Muscle layer of duodenum (tissue), 2 donors: ENCODE data around the gene CACNA1I.

ENCODE experiments used
- H3K27ac ChIP-seq: one replicate; pipeline ENCODE4 v1.7.0; 2013; ENCODE audit warnings: mild to moderate bottlenecking, low read length
- H3K27me3 ChIP-seq: one replicate; pipeline ENCODE4 v1.7.0; 2013; ENCODE audit warnings: low read depth, mild to moderate bottlenecking, control low read depth, low read length
- H3K36me3 ChIP-seq, 2 donors: one replicate each; pipeline ENCODE4 v1.7.0; 2013; ENCODE audit warnings: low read length in 2 of 2, control low read depth in 1 of 2, mild to moderate bottlenecking in 1 of 2; ENCODE audit not compliant: insufficient read depth in 2 of 2, control insufficient read depth in 1 of 2
- H3K4me1 ChIP-seq, 2 donors: one replicate each; pipeline ENCODE4 v1.7.0; 2013; ENCODE audit warnings: low read length in 2 of 2, mild to moderate bottlenecking in 2 of 2, control low read depth in 1 of 2, moderate library complexity in 1 of 2; ENCODE audit not compliant: insufficient read depth in 2 of 2, control insufficient read depth in 1 of 2
- H3K4me3 ChIP-seq, 2 donors: one replicate each; pipeline ENCODE4 v1.7.0; 2013; ENCODE audit warnings: low read length in 2 of 2, low read depth in 1 of 2, mild to moderate bottlenecking in 1 of 2
- H3K9me3 ChIP-seq, 2 donors: one replicate each; pipeline ENCODE4 v1.7.0; 2013; ENCODE audit warnings: low read length in 2 of 2, control low read depth in 1 of 2, mild to moderate bottlenecking in 1 of 2; ENCODE audit not compliant: control insufficient read depth in 1 of 2
- donor health status: healthy.

CACNA1I gene

GRCh38 chr22:39528681-39529486 is 41.7 kb upstream of the CACNA1I start:
- Histone ChIP-seq H3K4me3 (peak overlapping the region; percentile 37 to 40), H3K27me3 (no peaks in the 10 kb centered on the region), H3K9me3 (no peaks in the 10 kb centered on the region), H3K36me3 (peaks cover 14 to 19% of the 10 kb centered on the region in 2 donors), H3K27ac (peak overlapping the region; percentile 31), H3K4me1 (peaks cover 17 to 72% of the 10 kb centered on the region in 2 donors)

GRCh38 chr22:39529487-39529851 is 41.1 kb upstream of the CACNA1I start:
- Histone ChIP-seq H3K4me3 (peak overlapping the region; percentile 7 to 40), H3K36me3 (peaks cover 10 to 13% of the 10 kb centered on the region in 2 donors), H3K27ac (peak overlapping the region; percentile 31), H3K4me1 (peaks cover 17 to 69% of the 10 kb centered on the region in 2 donors), H3K9me3 (no peaks in the 10 kb centered on the region), H3K27me3 (no peaks in the 10 kb centered on the region)

GRCh38 chr22:39530116-39530515 is 40.4 kb upstream of the CACNA1I start:
- H3K36me3 ChIP-seq = peaks cover 8 to 9% of the 10 kb centered on the region in 2 donors
- peaks cover 17 to 69% of the 10 kb centered on the region in 2 donors for H3K4me1 ChIP-seq
- H3K4me3 ChIP-seq = no peak overlapping the region
- H3K27me3 ChIP-seq = no peaks in the 10 kb centered on the region
- no peaks in the 10 kb centered on the region for H3K9me3 ChIP-seq
- no peak overlapping the region for H3K27ac ChIP-seq

GRCh38 chr22:39530692-39531331 is 39.7 kb upstream of the CACNA1I start:
- Histone ChIP-seq H3K9me3 (no peaks in the 10 kb centered on the region), H3K36me3 (peaks cover 8 to 9% of the 10 kb centered on the region in 2 donors), H3K4me1 (peaks cover 17 to 63% of the 10 kb centered on the region in 2 donors), H3K4me3 (no peak overlapping the region), H3K27me3 (no peaks in the 10 kb centered on the region), H3K27ac (no peak overlapping the region)

GRCh38 chr22:39532215-39533073 is 38.1 kb upstream of the CACNA1I start, which contains the start of gene RPS19BP1:
Gene RPS19BP1, minus strand, starts transcription at chr22:39532748. Its CDS starts 10 bp downstream, at chr22:39532738.
- H3K36me3 ChIP-seq = peaks cover 8 to 9% of the 10 kb centered on the region in 2 donors
- no peaks in the 10 kb centered on the region for H3K27me3 ChIP-seq
- H3K9me3 ChIP-seq = no peaks in the 10 kb centered on the region
- peak within 1 kb of the TSS; percentile 87 for H3K27ac ChIP-seq
- peak within 1 kb of the TSS; percentile 90 to 94 for H3K4me3 ChIP-seq
- H3K4me1 ChIP-seq = peaks cover 15 to 58% of the 10 kb centered on the region in 2 donors

- Histone ChIP-seq H3K36me3 (peaks cover 8 to 9% of the 10 kb centered on the region in 2 donors), H3K27ac (no peak overlapping the region), H3K27me3 (no peaks in the 10 kb centered on the region), H3K4me3 (no peak overlapping the region), H3K4me1 (peaks cover 6 to 42% of the 10 kb centered on the region in 2 donors), H3K9me3 (no peaks in the 10 kb centered on the region)
Measured at GRCh38 chr22:39534092-39534506, 36.5 kb upstream of the CACNA1I start.

GRCh38 chr22:39534591-39535356 is 35.8 kb upstream of the CACNA1I start:
- Histone ChIP-seq H3K27me3 (no peaks in the 10 kb centered on the region), H3K4me1 (peaks cover under 1 to 35% of the 10 kb centered on the region in 2 donors), H3K27ac (no peak overlapping the region), H3K36me3 (peaks cover 3% of the 10 kb centered on the region in 2 donors), H3K4me3 (no peak overlapping the region), H3K9me3 (no peaks in the 10 kb centered on the region)

- Histone ChIP-seq H3K4me1 (peaks cover 0 to 29% of the 10 kb centered on the region in 2 donors), H3K27ac (no peak overlapping the region), H3K27me3 (no peaks in the 10 kb centered on the region), H3K36me3 (no peaks in the 10 kb centered on the region), H3K9me3 (no peaks in the 10 kb centered on the region), H3K4me3 (no peak overlapping the region)
Measured at GRCh38 chr22:39535357-39535725, 35.2 kb upstream of the CACNA1I start.

- H3K9me3 ChIP-seq = no peaks in the 10 kb centered on the region
- no peak overlapping the region for H3K4me3 ChIP-seq
- peaks cover 0 to 23% of the 10 kb centered on the region in 2 donors for H3K4me1 ChIP-seq
- no peak overlapping the region for H3K27ac ChIP-seq
- H3K36me3 ChIP-seq = no peaks in the 10 kb centered on the region
- H3K27me3 ChIP-seq = no peaks in the 10 kb centered on the region
Measured at GRCh38 chr22:39535831-39536449, 34.6 kb upstream of the CACNA1I start.

- no peak overlapping the region for H3K27ac ChIP-seq
- peaks cover 0 to 16% of the 10 kb centered on the region in 2 donors for H3K4me1 ChIP-seq
- no peaks in the 10 kb centered on the region for H3K27me3 ChIP-seq
- H3K9me3 ChIP-seq = no peaks in the 10 kb centered on the region
- no peak overlapping the region for H3K4me3 ChIP-seq
- H3K36me3 ChIP-seq = no peaks in the 10 kb centered on the region
Measured at GRCh38 chr22:39536711-39537110, 33.8 kb upstream of the CACNA1I start.
